Uterus (tissue), 2 donors: ENCODE measurements around the gene GNAS-AS1.

Experiments
- CTCF ChIP-seq, 4 experiments: fragments of 200-600 bp in 2 of 4; fragments of 450-650 bp in 2 of 4; sonication (generic) in 2 of 4; IDR thresholded peaks; one replicate each; pipeline ENCODE4 v1.5.1; 2016 to 2019; ENCODE audit warnings: antibody characterized with exemption in 4 of 4, mild to moderate bottlenecking in 2 of 4, moderate library complexity in 1 of 4
- POLR2A ChIP-seq, 2 donors: fragments of 450-650 bp; IDR thresholded peaks; one replicate each; pipeline ENCODE4 v1.6.1; 2016; ENCODE audit warnings: antibody characterized with exemption in 2 of 2, mild to moderate bottlenecking in 1 of 2, moderate library complexity in 1 of 2

- no peak for TF ChIP-seq CTCF (IDR thresholded peaks at IDR 0.05)
- TF ChIP-seq POLR2A (IDR thresholded peaks at IDR 0.05), result no peak
Measured at GRCh38 chr20:58893355-58894120, 42.8 kb upstream of the GNAS-AS1 start.
